GM04503 (cell line): ENCODE results near the gene KRT5.

ENCODE experiments used
- DNase-seq: peaks from one replicate; pipeline ENCODE4 v3.0.0-alpha.2; 2012; ENCODE audit warnings: low read depth

Gene KRT5

DNA sequence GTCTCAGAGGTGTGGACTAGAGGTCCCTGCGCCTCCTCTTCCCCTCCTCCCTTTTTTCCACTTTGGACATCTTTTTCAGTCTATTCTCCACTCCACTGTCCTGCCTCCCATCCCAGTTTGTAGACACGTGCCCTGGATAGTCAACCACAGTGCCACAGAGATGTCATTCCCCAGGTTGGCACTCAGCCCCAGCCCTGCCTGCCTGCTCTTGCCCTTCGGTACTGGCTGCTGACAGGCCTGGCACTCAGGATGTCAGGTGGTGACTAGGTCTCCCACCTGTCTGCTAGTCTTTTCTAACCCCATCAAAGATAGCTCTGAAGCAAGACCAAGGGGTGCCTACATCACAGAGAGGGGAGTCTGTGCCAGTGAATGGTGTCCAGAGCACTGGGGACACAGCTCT lies 16.9 kb upstream of the KRT5 start:
- no peak for DNase-seq

DNA sequence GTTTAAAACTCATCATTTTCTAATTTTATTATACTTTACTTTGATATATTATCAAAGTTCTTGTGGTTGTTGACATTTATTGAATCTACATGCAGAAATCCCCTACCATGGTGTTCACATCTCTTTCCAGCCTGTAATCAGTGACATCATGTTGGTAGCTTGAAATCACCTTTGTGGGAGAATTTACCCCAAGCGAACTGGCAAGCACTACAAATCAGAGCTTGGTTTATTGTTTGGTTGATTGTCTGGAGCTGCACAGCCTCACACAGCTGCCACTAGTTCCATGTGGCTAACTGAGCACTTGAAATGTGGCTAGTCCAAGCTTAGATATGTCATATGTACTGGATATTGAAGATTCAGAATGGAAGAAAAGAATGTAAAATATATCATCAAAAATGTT lies 15.4 kb upstream of the KRT5 start:
- no peak for DNase-seq

DNA sequence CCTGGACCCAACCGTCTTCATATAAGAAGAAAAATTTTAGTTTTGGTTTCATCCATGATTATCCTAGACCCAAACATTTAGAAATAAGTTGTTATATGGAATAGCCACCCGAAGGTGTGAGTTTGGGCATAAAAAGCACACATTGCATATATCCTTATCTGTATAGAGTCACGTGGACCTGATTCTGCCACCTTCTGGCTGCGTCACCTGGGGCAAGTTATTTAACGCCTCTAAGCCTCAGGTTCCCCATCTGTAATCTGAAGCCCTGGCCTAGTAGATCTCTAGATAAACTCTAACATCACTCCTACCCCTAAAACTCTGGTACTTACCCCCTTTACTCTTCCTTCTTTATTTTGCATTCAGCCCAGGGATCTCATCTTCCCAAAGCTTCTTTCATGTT lies 14.3 kb upstream of the KRT5 start:
- no peak for DNase-seq

DNA sequence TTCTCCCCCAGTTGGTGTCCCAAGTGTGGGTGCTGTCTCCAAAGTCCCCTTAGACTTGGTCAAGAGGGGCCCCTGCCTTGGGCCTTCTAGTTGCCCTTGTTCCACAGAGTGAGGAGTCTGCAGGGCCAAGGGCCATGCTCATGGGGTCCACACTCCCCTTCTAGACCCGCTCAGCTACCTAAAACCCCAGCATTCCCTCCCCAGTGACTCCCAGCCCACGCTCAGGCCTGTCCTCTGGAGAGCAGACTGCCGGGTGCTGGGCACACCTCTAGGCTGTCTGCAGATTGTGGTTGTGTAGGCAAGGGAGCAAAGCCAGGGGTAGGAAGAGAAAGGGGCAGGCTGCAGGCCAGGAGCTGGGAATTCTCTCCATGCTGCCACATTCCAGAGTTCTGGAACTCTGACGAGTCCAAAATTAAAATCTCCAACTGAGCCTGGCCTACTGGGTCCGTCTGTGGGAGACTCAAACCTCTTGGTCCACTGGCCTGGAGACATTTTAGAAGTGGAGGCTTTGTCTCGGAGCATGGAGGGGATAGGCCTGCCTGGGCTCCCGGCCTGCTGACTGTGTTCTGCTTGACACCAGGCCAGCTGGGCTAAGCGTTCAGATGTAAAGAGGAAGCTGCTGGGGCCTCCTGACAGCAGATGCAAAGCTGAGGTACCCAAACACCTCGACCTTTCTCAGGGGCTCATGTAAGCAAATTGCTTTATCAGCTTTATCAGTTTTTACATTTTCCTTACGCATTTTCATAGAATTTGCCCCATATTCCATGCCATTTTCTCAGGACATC lies 13.7 kb upstream of the KRT5 start:
- DNase-seq, result no peak

DNA sequence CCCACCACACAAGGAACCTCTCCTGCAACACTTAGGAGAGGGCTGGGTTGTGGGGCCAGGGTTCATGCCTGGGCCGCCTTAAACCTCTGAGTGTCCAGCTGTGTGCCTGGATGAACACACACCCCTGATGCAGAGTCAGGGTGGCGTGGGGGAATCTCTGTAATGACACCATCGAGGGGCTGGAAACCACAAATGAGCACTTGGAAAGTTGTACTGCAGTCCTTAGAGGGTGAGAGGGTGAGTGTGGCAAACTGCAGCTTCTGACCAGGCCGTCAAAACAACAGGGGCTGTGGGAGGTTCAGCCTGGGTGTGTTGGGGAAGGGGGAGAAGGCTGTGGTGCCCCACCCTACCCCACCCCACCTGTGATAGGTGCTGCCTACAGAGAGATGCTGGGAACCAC lies 12.4 kb upstream of the KRT5 start:
- no peak for DNase-seq

DNA sequence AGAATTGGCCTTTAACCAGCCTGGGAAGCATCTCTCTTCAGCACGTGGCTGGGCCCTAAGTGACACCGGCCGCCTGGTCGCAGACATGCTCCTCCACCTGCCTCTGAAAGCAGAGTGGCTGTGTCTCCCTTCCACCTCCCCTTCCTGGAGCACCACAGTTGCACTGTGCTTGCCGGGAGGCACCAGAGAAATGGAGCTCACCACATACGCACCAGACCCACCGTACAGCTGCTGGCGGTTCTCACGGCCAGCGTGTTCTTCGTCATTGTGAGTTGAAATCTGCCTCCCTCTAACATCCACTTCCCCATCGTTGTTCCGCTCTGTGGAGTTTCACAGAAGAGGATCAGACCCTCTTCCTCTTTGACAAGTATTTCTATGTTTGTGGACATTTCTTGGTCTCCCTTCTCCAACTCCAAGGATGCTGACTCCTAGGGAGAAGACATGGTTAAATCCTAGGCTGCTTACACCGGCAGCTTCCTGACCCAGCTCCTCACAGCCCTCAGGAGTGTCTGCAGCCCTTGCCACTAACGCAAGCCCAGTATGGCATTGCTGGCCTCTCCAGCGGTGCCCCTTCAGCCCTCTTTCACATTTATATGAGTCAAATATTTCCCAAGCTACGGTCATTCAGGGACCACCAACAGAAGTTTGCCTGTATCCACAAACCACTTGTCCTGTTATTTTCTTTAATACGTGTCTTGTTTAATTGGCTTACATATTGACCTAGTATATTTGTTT lies 11.5 kb upstream of the KRT5 start:
- no peak for DNase-seq

DNA sequence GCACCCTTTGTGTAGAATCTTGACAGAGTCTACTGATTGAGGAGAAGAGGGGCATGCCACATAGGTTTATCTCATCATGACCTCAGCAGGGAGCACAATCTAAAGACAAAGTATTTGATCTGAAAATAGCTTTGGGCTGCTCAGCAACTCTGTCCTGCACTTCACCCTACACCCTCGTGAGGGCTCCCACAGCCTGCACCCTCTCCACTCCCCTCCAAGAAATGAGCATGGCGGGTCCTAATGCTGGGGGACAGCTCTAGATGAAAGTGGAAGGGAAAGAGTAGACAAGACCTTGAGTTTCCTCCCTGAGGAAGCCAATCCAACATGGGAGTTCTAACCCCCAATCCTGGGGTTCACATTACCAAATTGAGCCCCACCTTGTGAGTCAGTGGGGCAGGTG lies 10.7 kb upstream of the KRT5 start:
- DNase-seq, result no peak

DNA sequence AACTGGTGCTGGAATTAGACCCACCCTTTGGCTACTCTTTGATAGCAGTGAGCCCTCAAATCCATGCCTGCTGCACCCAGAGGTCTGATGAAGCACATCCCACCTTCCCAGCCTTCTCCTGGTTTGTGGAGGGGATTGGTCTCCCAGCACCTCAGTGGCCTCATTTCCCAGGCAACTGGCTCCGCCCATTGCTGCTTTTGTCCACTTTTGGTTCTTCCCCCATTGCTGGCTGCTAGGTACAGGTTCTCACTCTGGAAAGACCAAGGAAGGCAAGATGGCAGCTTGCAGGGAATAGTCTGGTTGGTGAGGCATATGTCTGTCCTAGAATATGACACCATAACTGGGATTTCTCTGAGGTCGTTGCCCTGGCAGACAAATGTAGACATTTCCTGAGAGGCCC lies 10.2 kb upstream of the KRT5 start:
- no peak for DNase-seq

DNA sequence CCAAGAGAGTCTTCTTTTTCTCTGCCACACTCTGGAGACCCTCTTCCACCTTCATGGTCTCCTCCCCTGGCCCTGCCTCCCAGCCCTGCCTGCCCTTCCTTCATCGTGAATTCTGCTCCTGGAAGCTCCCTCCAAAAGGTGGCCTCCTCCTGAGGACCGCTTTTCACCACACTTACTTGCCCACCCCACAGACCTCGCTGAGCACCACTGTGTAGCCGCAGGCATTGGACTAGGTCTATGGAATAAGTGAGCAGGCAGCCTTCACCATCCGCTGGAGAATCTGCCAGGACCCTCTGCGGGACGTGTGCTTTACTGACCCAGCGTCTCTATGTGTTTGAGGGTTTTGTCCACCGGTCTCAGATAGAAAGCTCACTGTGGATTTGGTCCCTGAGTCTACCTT lies 9.7 kb upstream of the KRT5 start:
- no peak for DNase-seq

DNA sequence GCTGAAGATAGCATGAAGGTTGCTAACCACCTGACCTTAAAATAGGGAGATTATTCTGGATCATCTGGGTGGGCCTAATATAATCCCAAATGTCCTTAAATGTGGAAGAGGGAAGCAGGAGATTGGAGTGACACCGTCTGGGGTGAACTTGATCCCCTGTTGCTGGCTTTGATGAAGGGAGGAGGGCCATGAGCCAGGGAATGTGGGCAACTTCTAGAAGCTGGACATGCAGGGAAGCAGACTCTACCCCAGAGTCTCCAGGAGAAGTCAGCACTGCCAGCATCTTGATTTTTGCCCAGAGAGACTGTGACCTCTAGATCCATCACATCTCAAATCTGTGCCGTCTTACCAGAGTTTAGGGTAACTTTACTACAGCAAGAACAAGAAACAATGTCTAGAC lies 9.2 kb upstream of the KRT5 start:
- DNase-seq, result no peak

DNA sequence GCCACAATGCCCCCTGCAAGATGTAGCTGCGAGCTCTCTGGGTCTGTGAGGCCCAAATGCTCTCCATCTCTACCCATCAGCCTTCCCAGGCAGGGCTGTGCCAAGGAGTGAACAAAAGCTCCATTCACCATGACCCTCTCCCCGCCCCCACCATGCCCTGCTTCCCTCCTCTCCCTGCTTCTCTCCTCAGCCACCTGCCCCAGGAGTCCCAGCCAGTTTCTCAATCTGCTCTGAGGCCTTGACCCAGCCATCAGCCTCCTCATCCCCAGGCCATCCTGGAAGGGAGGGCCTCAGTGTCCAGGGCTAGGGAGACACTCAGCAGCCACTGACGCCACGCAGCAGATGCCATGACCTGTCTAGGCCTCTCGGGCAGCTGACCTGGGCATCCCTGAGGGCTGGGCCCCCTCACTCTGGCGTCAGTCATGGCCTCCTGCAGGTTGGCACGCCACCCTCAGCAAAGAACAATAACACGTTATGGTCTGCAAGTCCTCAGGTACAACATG lies 8.5 kb upstream of the KRT5 start:
- DNase-seq, result no peak

DNA sequence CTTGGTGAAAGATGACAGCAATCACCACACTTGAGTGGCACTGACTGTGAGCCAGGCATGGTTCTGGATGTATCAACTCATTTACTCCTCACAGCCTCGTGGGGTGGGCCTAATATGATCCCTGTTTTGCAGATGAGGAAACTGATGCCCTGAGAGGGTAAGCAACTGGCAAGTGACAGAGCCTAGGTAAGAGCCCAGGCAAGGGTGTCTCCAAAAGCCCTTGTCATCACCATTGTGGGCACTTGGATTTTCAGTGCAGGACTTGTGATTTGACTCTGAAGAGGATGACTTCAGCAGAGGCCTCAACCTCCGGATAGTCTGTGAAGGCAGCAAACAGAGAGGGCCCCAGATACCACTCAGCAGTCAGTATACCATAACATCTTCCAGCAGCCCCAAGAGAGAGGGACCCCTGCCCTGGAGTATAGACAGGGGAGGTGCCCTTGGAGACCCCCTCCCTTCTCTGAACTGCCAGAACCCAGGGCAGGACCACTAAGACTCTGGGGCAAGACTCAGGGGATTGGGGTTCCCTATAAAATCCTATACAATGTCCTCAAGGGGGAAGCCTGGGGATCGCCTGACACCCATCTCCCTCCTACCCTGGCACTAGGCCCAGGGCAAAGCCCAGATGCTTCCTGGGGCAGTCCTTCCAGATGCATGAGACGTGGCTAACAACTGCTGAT lies 7.1 kb upstream of the KRT5 start:
- DNase-seq, result no peak

DNA sequence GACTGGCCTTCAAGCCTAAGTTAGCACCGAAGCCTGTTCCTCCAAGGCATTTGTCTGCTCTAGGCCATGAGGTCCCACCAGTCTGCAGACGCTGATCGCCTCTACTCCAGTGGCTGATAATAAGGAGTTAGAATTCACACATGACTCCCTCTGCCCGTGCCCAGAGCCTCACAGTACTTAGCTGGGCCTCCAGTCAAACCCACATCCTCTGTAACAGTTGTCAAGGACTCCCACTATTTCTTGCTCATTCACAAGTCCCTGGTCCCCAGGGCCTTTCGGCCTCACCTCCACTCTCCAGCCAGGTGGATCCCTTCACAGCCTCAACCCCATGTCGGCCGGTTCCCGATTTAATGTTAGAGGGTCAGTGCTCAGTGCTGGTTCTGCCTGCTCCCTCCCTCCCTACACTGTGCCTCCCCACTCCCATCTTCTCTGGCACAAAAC lies 6.3 kb upstream of the KRT5 start:
- DNase-seq, result no peak

DNA sequence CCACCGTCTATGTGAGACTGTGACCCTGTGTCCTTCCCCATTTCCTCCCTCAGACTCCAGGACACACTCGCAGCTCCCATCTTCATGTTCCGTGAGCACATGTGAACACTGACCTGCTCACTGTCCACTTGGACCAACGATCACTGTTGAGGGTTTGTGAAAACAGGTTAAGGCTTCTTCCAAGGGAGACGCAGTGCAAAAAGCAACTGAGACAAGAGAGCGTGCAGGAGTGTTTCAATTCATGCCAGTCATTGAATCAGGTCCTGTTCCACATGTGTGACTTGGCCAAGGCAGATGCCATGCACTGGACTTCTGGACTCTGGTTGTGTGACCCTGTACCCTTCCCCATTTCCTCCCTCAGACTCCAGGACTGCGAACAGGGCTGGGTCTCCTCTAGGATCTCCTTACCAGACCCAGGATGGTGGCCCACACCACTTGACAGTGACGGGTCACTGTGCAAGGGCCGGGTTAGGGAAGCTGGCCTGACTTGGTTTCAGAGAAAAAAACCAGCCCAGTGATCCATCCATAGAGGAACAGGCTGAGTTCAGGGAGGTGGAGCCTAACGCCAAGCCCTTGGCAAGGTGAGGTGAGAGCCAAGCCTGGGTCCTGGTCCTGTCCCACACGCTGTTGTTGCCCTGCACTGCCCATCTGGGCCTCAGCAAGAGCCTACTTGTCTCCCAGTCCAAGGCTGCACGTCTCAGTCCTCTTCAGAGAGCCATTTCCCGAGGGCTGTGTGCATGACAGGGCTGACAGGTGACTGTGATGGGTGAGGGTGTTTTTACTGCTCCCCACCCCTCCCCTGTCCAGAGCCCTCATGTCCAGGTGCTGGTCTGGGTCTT lies 5.7 kb upstream of the KRT5 start:
- DNase-seq, result no peak

DNA sequence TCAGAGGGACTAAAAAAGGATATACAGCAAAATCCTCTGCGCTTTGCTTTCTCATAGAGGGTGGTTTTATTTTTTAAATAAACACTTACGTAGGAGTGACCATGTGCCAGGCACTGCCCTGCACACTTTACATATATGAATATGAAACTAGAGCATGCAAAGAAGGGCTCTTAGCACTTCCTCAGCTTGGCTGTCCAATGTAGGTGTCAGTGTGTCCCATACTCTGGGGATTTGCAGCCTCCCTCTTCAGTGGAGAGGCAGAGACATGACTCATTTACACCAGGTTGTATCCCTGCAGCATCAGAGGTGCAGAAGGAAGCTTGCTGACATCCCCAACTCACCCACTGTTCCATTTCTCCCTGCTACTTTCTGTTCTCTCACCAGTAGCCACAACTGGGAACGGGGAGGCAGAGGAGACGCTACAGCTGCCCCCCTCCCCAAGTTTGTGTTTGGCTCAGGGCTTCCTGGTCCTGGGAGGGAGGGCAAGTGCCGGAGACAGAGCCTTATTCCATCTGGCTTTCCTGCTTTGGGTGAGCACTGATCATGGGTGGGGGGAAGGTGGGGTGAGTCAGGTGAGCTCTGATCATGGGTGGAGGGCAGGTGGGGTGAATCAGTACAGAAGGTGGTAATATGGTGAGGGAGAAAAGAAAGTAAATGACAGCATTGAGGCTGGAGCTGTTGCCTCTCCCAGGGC lies 4.9 kb upstream of the KRT5 start:
- DNase-seq, result no peak

DNA sequence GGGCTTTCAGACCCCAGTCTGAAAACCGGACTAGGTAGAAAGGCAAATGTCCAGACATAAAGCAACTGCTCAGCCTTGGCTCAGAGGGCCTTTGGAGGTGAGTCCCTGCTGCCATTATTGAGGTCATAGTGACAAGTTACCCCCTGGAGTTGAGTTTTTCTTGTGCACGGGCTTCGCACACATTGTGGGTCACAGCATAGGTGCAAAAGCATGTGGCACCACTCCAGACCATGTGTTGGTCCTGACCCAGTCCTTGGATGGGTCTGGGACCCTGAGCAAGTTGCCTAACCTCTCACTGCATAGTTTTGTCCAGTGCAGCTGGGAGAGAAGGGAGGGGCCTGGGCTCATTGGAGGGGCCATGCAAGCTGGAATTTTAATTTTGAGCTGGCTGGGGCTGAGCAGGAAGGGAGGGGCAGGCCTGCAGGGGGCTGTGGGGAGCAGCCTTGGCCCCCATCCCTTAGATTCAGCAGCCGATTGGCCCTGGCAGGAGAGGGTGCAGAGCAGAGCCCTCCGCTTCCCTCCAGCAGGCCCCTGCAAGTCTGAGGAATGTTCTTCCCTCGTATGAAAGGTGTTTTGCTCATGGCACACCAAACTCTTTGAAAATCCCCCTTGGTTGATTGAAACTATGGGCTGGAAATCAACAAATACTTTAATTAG lies 4.2 kb upstream of the KRT5 start:
- no peak for DNase-seq

DNA sequence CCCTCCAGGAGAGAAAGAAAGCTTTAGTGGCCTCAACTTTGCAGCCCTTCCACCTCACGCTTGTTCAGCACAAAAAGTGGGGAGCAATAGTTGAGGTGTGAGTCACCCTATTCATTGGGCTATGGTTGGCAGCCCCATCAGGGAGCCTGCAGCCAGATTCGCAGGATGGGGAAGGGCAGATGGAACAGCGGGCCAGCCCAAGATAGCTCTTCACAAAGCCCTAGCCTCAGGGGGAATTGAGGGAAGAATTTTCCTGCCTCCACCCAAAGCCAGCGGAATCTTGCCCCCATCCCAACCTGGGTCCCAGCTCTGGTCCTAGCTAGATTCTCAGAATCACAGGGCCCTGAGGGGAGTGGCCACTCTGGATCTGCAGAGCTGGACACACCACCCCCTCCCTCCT lies 3.6 kb upstream of the KRT5 start:
- DNase-seq, result no peak

DNA sequence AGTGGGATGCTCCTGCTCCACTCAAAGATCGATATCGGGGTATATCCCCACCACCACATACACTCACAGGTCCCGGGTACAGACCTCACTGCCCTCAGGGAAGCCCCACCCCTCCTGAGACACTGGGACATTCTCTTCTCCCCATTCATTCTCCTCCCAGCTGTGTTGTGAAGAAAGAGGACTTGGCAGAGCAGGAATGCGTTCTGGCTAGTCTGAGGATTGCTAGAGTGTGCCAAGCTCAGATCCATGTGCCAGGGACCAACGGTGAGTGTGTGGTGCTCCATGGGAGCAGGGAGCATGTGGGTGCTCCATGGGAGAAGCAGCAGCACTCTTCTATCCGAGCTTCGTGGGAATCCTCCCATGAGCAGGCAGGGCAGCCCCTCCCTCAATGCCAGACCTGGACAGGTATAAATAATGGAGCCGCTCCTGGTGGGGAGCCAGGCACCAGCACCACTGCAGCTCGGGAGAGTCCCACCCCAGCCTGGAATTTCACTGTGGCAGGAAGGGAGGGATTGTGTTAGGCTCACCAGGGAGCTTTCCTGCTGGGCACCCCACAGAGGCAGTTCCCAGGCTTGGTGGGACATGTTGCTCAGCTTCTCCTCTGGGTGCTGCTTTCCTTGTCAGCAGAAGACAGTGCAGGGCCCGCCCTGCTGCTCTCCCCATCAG lies 2.3 kb upstream of the KRT5 start:
- DNase-seq, result peak; percentile 32

DNA sequence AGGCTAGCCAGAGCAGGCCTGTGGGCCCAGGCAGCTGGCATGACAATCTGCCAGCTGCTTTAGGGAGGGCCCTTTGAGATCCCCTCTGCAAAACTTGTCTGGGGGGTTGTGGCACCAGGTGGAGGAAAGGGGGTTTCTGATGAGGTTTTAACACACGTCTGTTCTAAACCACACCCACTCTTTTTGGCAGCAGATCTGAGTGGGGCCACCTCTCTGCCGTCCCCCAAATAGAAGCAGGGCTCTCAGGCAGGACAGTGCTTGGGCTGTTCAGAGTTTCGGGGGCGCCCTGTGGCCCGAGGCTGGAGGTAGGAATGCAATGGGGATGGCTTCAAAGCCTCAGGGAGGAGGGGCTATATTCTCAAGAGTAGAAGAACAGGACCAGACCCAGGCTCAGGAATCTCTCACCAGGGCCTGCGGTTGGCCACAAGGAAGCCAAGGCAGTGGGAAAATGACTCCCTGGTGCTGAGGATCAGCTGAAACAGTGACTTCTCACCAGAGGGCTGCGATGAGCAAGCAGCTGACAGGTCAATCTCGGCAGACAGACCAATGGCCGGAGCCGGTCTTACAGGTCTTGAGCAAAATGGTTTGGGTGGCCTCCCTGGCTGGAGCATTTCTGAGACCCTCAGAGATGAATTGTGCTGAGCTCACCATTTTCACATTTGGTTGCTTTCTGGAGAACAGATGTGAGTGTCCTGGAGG lies 1.5 kb upstream of the KRT5 start:
- DNase-seq, result peak; percentile 38

DNA sequence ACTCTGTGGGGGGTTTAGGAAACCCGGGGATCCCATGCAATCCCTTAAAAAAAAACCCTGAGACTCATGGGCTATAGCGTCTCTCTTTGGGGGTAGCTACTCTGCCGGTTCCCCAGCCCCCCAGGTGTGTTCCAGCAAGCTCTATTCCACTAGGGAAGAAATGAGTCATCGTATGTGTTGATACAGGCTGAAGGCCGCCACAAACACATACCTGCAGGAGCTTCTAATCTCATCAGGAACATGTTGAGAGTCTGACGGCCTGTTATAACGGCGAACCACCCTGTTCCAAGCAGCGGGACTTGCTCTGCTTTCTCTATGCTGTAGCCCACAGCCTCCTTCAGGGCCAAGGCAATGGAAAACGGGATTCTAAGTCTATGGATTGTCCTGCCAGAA lies 977 bp upstream of the KRT5 start:
- no peak for DNase-seq
